CD14-positive monocyte (primary cell): ENCODE measurements around the gene PHLDB2. TPM values are rescaled to one million over a fixed set of nuclear protein-coding genes. Genes with fewer than 3 reads are reported as not detected.
A peak's percentile ranks its signal among the peaks of the same experiment; 100 is the strongest.

ENCODE experiments used
- DNase-seq, 3 donors: peaks; one replicate each; pipeline ENCODE4 v3.0.0-alpha.2; 2011 to 2022
- H2AFZ ChIP-seq: 2 replicates; pipeline ENCODE4 v1.6.0; 2012; ENCODE audit warnings: mild to moderate bottlenecking, low read depth, low read length, inconsistent platforms; ENCODE audit not compliant: insufficient read depth, poor library complexity, severe bottlenecking
- H3K27ac ChIP-seq, 2 donors: 1 replicate in 1 of 2; 2 replicates in 1 of 2; pipeline ENCODE4 v1.5.1; 2012 to 2013; ENCODE audit warnings: low read length in 2 of 2, control low read depth in 1 of 2, inconsistent platforms in 1 of 2, low read depth in 1 of 2, mild to moderate bottlenecking in 1 of 2
- H3K27me3 ChIP-seq, 2 donors: one replicate each; pipeline versions ENCODE4 v1.6.0 to v1.6.1; 2011 to 2013; ENCODE audit warnings: low read length in 2 of 2; ENCODE audit not compliant: control insufficient read depth in 2 of 2, insufficient read depth in 2 of 2
- H3K36me3 ChIP-seq, 2 donors: replicated peaks in 1 of 2; 1 replicate in 1 of 2; 2 replicates in 1 of 2; pipeline versions ENCODE4 v1.5.1 to v1.6.1; 2012 to 2013; ENCODE audit warnings: low read length in 2 of 2, control low read depth in 1 of 2, inconsistent platforms in 1 of 2, mild to moderate bottlenecking in 1 of 2; ENCODE audit not compliant: insufficient read depth in 2 of 2, control insufficient read depth in 1 of 2
- H3K4me1 ChIP-seq, 2 donors: 1 replicate in 1 of 2; 2 replicates in 1 of 2; pipeline versions ENCODE4 v1.5.1 to v1.6.1; 2012 to 2013; ENCODE audit warnings: low read length in 2 of 2, control low read depth in 1 of 2, inconsistent platforms in 1 of 2, mild to moderate bottlenecking in 1 of 2, moderate library complexity in 1 of 2; ENCODE audit not compliant: insufficient read depth in 2 of 2, control insufficient read depth in 1 of 2
- H3K4me2 ChIP-seq: replicated peaks from 2 replicates; pipeline ENCODE3; 2012; ENCODE audit warnings: low read length, moderate library complexity, mild to moderate bottlenecking; ENCODE audit not compliant: poor library complexity, severe bottlenecking; ENCODE audit errors: extremely low read depth
- H3K4me3 ChIP-seq, 3 experiments: fragments of 200-600 bp in 1 of 3; sonication (generic) in 1 of 3; replicated peaks in 1 of 3; 1 replicate in 2 of 3; 2 replicates in 1 of 3; pipeline ENCODE4 v1.5.1; 2011 to 2013; ENCODE audit warnings: low read length in 3 of 3, mild to moderate bottlenecking in 3 of 3, control low read depth in 2 of 3, low read depth in 2 of 3, inconsistent platforms in 1 of 3, moderate library complexity in 1 of 3
- H3K79me2 ChIP-seq: 2 replicates; pipeline ENCODE4 v1.6.0; 2012; ENCODE audit warnings: mild to moderate bottlenecking, control low read depth, inconsistent platforms, low read length, moderate library complexity; ENCODE audit not compliant: insufficient read depth
- H3K9ac ChIP-seq: 2 replicates; pipeline ENCODE4 v1.6.0; 2017; ENCODE audit warnings: low read length, mild to moderate bottlenecking; ENCODE audit not compliant: insufficient read depth, poor library complexity, severe bottlenecking
- H3K9me3 ChIP-seq, 2 donors: replicated peaks in 1 of 2; 1 replicate in 1 of 2; 2 replicates in 1 of 2; pipeline versions ENCODE4 v1.5.1 to v1.6.1; 2012 to 2013; ENCODE audit warnings: low read length in 2 of 2, control low read depth in 1 of 2; ENCODE audit not compliant: control insufficient read depth in 1 of 2, insufficient read depth in 1 of 2
- H4K20me1 ChIP-seq: 2 replicates; pipeline ENCODE4 v1.6.0; 2012; ENCODE audit warnings: mild to moderate bottlenecking, low read length, control low read depth, moderate library complexity; ENCODE audit not compliant: insufficient read depth
- H3K27ac Mint-ChIP-seq, 7 donors: one replicate each; pipeline ENCODE4 v1.8.0; 2020; ENCODE audit warnings: mild to moderate bottlenecking in 7 of 7, mixed read lengths in 7 of 7, moderate library complexity in 6 of 7, inconsistent platforms in 2 of 7
- H3K27me3 Mint-ChIP-seq, 3 donors: one replicate each; pipeline ENCODE4 v1.8.0; 2021 to 2022; ENCODE audit warnings: low read depth in 3 of 3, mild to moderate bottlenecking in 3 of 3, mixed read lengths in 3 of 3, moderate library complexity in 3 of 3, inconsistent platforms in 1 of 3
- H3K36me3 Mint-ChIP-seq, 2 donors: one replicate each; pipeline ENCODE4 v1.8.0; 2020; ENCODE audit warnings: mixed read lengths in 2 of 2, inconsistent platforms in 1 of 2, mild to moderate bottlenecking in 1 of 2
- H3K4me1 Mint-ChIP-seq: one replicate; pipeline ENCODE4 v1.8.0; 2020; ENCODE audit warnings: mild to moderate bottlenecking, mixed read lengths
- H3K4me3 Mint-ChIP-seq, 2 donors: one replicate each; pipeline ENCODE4 v1.8.0; 2020; ENCODE audit warnings: mild to moderate bottlenecking in 2 of 2, mixed read lengths in 2 of 2, moderate library complexity in 1 of 2
- H3K9me3 Mint-ChIP-seq, 7 donors: one replicate each; pipeline ENCODE4 v1.8.0; 2020 to 2022; ENCODE audit warnings: mixed read lengths in 7 of 7, mild to moderate bottlenecking in 6 of 7, moderate library complexity in 6 of 7, inconsistent platforms in 2 of 7
- CTCF ChIP-seq: fragments of 200-600 bp; IDR thresholded peaks from one replicate; pipeline ENCODE4 v1.8.0; 2022; ENCODE audit warnings: antibody characterized with exemption, mild to moderate bottlenecking
- WGBS: methylation state at CpG from one replicate; pipeline ENCODE4 v1.1.5; 2013; ENCODE audit warnings: missing lambda C conversion rate; ENCODE audit not compliant: insufficient coverage; 5-methylcytosine and 5-hydroxymethylcytosine counted together
- intact Hi-C, 2 donors: fragments of 100-400 bp; cut with micrococcal nuclease; formaldehyde crosslinking; loops; one replicate each; pipeline versions ENCODE4 v1.15.0 to v1.15.1; 2023
- polyA plus RNA-seq, 3 donors: library from polyadenylated mRNA; depleted of rRNA in 1 of 3; unstranded in 2 of 3; stranded (reverse) in 1 of 3; fragments of 300-500 nt in 2 of 3; fragments of >200 nt in 1 of 3; fragmentation: Illumina TruSeq in 2 of 3; gene quantifications; 1 replicate in 2 of 3; 2 replicates in 1 of 3; pipeline ENCODE4 v1.2.3, GENCODE V29; 2012 to 2021

The PHLDB2 gene
- polyA plus RNA-seq, 3 donors, result 0.08 TPM; not detected in 2

GRCh38 chr3:111979434-111980038 lies 120.5 kb downstream of the PHLDB2 start:
- DNase-seq, result peak; percentile 60 to 70 (median 61)
- H3K27ac ChIP-seq, result peak overlapping the region; percentile 85 to 94
- H3K79me2 ChIP-seq, result peaks cover 57% of the 10 kb centered on the region
- Mint-ChIP-seq H3K36me3 (peaks cover 8 to 26% of the 10 kb centered on the region in 2 donors), H3K27me3 (peaks cover 0 to 4% (median 1%) of the 10 kb centered on the region in 3 donors), H3K4me3 (peak overlapping the region; percentile 87 to 92), H3K9me3 (no peaks in the 10 kb centered on the region), H3K27ac (peak overlapping the region; percentile 82 to 95 (median 93)), H3K4me1 (peaks cover 36% of the 10 kb centered on the region)
- peak overlapping the region; percentile 99 for H2AFZ ChIP-seq
- H3K9ac ChIP-seq, result peak overlapping the region; percentile 90
- H3K9me3 ChIP-seq, result no peaks in the 10 kb centered on the region
- H3K4me2 ChIP-seq, result peak overlapping the region; percentile 93
- peaks cover 5 to 23% of the 10 kb centered on the region in 2 donors for H3K36me3 ChIP-seq
- intact Hi-C loops, result loop anchor here in 1 of 2 donors (5.0 kb wide), 1 partner anchor 262 kb away; no protein-coding TSS in a partner anchor
- no peaks in the 10 kb centered on the region for H3K27me3 ChIP-seq
- peaks cover 25 to 39% of the 10 kb centered on the region in 2 donors for H3K4me1 ChIP-seq
- peaks cover 50% of the 10 kb centered on the region for H4K20me1 ChIP-seq
- H3K4me3 ChIP-seq, result peak overlapping the region; percentile 84 to 98 (median 86)
- no peak for TF ChIP-seq CTCF
- WGBS, result no CpG with 5 or more reads among the region's 5 CpGs

DNA sequence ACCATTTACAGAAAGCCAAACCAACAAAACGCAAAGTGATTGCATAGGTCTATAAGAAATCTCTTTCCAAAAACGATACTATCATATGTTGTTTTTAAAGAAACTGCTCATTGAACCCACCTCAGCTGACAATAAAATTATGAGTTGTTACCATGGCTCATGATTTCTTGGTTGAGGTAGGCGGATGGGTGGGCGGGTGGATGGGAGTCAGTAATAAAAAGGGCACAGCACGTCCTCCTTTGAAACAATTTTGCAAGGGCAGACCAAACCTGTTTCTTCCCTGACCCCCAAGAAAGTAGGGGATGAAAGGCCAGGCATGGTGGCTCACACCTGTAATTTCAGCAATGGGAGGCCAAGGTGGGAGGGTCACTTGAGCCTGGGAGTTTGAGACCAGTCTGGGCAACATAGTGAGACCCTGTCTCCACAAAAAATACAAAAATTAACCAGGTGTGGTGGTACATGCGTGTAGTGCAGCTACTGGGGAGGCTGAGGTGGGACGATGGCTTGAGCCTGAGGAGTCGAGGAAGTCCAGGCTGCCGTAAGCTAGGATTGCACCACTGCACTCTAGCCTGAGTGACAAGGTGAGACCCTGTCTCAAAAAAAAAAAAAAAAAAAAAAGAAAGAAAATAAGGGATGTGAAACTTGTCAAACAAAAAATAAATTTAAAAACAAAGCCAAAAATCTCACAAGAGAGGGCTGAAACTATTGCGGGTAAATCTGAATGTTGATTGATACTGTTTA lies 121.8 kb downstream of the PHLDB2 start:
- Histone ChIP-seq H3K4me3 (peak overlapping the region in 1 of 3 experiments; percentile 98), H3K36me3 (peaks cover 5 to 36% of the 10 kb centered on the region in 2 donors), H3K9me3 (no peaks in the 10 kb centered on the region), H3K4me2 (peak overlapping the region; percentile 93), H3K9ac (no peak overlapping the region), H2AFZ (no peak overlapping the region), H3K27me3 (no peaks in the 10 kb centered on the region), H4K20me1 (peaks cover 64% of the 10 kb centered on the region), H3K27ac (peak overlapping the region in 1 of 2 donors; percentile 54), H3K4me1 (peaks cover 25 to 39% of the 10 kb centered on the region in 2 donors), H3K79me2 (peaks cover 71% of the 10 kb centered on the region)
- no peak for TF ChIP-seq CTCF
- WGBS, result 100% methylated on average over 1 of the region's 10 CpGs
- peaks cover 42% of the 10 kb centered on the region for H3K4me1 Mint-ChIP-seq
- peaks cover 0 to 4% (median 1%) of the 10 kb centered on the region in 3 donors for H3K27me3 Mint-ChIP-seq
- H3K27ac Mint-ChIP-seq, result peak overlapping the region in 2 of 7 donors; percentile 35 to 41
- intact Hi-C loops, result no loop called here
- H3K4me3 Mint-ChIP-seq, result peak overlapping the region; percentile 17 to 92
- no peaks in the 10 kb centered on the region for H3K9me3 Mint-ChIP-seq
- H3K36me3 Mint-ChIP-seq, result peaks cover 14 to 35% of the 10 kb centered on the region in 2 donors
- DNase-seq, result no peak
